ENCODE results near the gene ERAL1.
"Not testable (repeated sequence)": the region's sequence is repeated elsewhere in the genome, so short reads cannot be mapped to it uniquely, and the experiment has no call there.

Gene ERAL1

DNA sequence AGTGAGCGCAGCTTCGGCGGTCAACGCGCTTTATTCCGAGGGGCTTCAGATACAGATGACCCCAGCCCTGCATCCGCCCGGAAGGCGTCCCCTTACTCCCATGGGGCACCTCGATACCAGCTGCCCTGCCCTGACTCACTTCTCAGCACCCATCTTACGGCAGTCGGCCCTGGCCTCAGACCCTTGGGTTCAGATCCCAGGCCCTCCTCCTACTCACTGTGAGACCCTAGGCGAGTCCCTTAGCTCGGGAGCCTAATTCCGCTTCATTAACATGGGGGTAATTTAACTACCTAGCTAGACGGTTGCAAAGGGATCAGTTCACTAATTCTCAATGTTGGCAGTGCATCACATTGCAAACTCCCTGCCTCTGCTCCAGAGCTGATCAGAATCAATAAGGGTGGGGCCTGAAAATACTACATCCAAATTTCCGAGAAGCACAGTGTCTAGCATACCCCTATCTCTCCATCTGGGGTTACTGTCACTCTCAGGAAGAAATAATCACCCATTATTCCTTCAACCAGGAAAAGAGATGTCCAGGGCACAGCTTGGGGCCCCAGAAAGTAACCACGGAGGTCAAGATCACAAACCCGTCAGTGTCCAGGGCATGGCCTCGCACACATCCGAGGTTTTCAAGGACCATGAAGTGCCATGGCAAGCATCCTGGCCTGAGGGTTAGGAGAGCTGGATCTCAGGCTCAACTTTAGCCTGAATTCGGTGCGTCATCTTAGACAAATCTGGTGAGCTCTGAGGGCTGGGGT, 43.1 kb downstream of the ERAL1 start:
- DNase-seq (ENCODE audit: extremely low read depth, low read depth), result no peak
- TF ChIP-seq, protein P1, sequence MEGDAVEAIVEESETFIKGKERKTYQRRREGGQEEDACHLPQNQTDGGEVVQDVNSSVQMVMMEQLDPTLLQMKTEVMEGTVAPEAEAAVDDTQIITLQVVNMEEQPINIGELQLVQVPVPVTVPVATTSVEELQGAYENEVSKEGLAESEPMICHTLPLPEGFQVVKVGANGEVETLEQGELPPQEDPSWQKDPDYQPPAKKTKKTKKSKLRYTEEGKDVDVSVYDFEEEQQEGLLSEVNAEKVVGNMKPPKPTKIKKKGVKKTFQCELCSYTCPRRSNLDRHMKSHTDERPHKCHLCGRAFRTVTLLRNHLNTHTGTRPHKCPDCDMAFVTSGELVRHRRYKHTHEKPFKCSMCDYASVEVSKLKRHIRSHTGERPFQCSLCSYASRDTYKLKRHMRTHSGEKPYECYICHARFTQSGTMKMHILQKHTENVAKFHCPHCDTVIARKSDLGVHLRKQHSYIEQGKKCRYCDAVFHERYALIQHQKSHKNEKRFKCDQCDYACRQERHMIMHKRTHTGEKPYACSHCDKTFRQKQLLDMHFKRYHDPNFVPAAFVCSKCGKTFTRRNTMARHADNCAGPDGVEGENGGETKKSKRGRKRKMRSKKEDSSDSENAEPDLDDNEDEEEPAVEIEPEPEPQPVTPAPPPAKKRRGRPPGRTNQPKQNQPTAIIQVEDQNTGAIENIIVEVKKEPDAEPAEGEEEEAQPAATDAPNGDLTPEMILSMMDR (IDR thresholded peaks at IDR 0.05; ENCODE audit: low read depth, low read length), result no peak

DNA sequence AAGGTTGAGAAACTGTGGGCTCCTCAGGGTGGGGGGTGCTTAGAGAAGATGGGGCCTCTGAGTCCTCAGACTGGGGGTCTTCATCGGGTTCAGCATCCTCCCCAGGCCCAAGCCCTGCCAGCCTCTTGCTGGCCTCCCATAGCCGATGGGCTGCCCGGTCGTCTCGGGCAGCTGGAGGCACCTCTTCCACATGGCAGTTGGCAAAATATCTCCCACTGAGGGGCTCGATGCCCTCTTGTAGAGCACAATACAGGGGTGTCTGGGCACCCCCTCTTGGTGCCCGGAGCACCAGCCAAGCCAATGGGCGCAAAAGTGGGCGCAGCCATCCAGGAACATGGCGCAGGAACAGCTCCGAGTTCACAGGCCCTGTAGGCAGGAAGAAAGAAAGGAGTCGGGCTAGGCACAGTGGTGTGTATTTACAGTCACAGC, 43.7 kb downstream of the ERAL1 start:
- no peak for DNase-seq (ENCODE audit: extremely low read depth, low read depth)
- TF ChIP-seq, protein P1 (IDR thresholded peaks at IDR 0.05; ENCODE audit: low read depth, low read length), result no peak

DNA sequence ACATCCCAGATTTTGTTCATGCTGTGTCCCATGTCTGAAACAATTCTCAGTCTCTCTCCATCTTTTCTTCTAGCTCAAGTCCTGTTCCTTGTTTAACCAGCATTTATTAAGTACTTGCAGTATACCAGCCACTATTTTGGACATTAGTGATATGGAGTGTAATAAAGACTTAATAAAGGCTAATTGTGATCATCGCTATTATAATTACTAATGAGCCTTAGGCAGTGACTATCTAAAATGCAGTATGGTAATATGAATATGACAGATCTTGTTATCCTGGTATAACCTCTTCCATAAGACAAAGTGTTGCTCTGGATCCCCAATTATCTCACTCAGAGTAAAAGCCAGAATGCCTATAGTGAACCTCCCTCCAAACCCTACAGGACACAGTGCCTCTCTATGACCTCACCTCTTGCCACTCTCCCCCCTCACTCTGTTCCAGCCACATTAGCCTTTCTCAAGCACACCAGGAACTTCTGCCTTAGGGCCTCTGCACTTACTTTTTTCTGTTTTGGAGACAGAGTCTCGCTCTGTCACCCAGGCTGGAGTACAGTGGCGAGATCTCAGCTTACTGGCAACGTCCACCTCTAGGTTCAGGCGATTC, 44.5 kb downstream of the ERAL1 start:
- TF ChIP-seq, protein P1 (IDR thresholded peaks at IDR 0.05; ENCODE audit: low read depth, low read length), result no peak
- no peak for DNase-seq (ENCODE audit: extremely low read depth, low read depth)

DNA sequence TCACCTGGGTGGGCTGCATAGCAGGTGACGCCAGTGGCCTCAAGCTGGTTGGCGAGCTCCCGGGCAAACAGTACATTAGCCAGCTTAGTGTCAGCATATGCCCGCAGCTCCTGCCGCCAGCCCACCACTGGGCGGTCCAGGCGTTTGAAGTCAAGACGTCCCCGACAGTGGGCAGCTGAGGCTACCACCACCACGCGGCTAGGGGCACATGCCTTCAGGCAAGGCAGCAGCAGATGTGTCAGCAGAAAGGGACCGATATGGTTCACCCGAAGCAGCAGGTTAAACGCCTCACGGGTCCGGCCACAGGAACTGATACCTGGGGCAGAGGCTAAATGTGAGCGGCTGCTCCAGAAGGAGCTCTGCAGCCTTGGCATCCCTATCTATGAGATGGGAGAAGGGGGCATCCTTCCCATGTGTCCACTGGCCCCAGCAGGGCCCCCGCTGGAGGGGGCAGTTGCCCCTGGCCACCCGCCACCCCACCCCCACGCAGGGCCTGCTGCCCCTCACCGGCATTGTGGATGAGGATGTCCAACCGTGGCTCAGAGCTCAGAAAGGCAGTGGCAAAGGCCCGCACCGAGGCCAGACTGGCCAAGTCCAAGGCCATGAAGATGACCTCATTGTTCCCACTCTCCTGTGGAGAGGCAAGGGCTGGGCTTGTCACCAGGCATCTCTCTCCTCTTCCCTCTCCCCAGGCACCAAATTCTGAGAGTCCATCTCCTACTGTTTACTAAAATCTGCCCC, 46.3 kb downstream of the ERAL1 start:
- TF ChIP-seq, protein P1 (IDR thresholded peaks at IDR 0.05; ENCODE audit: low read depth, low read length), result no peak
- no peak for DNase-seq (ENCODE audit: extremely low read depth, low read depth)

DNA sequence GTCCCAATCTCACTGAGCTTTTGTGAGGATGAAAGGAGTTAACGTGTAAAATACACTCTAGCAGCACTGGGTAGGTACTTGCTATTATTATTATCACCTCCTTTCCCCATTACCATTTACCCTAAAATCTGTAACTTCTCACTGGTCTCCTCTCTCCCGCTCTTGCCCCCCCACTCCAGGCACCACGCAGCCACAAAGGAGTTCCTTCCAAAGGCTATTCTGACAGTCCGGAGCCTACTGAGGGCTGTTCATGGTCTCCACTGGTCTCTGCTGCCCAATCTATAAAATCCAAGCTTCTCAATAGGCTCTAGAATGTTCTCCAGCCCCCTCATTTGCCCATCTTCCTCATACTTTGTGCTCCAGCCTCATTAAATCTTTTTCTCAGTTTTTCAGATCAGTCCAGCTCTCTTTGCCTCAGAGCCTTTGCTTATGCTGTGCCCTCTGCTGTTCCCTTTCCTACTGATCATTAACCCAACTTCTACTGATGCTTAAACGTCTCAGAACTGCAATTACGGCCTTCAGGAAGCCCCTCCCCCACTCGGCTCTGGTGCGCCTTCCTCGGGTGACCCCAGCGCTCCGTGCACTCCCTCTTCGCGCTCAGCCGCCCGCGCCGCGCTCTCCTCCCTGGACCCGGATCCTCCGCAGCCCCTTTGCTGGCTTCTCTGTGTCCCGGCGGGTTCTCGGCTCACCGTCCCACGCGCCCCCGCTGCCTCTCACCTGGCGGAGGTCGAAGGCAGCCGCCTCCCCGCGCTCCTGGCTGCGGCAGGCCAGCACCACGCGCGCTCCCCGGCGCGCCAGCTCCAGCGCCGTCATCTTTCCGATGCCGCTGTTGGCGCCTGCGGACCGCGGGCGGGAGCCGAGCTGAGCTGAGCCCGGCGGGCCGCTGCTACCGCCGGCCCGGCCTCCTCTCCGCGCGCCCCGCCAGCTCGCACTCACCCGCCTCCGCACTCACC, 47.3 kb downstream of the ERAL1 start:
- no peak for DNase-seq (ENCODE audit: extremely low read depth, low read depth)
- TF ChIP-seq, protein P1 (IDR thresholded peaks at IDR 0.05; ENCODE audit: low read depth, low read length), result no peak

DNA sequence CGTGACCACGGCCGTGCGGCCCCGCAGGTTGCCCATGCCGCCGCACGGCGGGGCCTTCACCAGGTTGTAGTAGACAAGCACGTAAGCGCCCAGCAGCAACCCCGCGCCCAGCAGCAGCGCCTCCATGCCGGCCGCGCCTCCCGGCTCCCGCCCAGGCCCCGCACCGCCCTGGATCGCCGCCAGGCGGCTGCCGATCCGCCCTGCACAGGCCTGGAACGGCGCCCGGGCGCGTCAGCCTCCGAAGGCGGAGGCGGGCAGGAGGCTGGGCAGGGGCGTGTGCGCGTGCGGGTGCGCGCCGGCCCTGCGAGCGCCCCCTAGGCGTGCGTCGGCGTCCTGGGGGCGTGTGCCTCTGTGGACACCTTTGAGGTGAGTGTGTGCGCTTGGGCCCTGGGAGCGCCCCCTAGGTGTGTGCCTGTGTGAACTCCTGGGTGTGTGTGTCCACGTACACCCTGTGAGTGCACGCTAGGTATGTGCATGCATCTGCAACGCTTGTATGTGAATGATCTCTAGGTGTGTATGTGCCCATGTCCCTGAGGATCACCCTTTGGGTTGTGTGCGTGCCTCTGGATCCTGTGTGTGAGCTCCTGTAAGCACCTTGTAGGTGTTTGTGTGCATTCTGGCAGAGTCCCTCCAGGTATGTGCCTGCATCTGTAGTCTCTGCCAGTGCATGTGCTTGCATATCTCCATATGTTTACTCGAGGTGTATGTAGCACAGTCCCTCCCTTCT, 48.2 kb downstream of the ERAL1 start, which contains the start of gene DHRS13:
DHRS13 (minus strand) TSS at position 261 of the 727 bp plus-strand sequence; CDS start at position 126, 135 bp downstream.
- TF ChIP-seq, protein P1 (IDR thresholded peaks at IDR 0.05; ENCODE audit: low read depth, low read length), result peak; percentile 48
- DNase-seq (ENCODE audit: extremely low read depth, low read depth), result peak; percentile 57

DNA sequence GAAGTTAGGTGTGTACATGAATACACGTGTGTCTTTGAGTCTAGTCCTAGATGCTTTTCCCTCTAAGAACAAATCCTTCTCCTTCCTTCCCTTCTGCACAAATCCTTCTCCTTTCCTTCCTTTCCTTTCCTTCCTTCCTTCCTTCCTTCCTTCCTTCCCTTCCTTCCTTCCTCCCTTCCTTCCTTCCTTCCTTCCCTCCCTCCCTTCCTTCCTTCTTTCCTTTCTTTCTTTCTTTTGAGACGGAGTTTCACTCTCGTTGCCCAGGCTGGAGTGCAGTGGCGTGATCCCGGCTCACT, 48.7 kb downstream of the ERAL1 start:
- not testable (repeated sequence) for DNase-seq (ENCODE audit: extremely low read depth, low read depth)
